Stimulated activated naive CD4-positive, alpha-beta T cell treated with Interleukin-2 at 50 U/mL for 16 hours (primary cell): ENCODE measurements around the gene S100A2.

Source experiments
- DNase-seq: peaks from one replicate; lab custom pipeline; 2025; lab: John Stamatoyannopoulos, UW

Gene S100A2

DNA sequence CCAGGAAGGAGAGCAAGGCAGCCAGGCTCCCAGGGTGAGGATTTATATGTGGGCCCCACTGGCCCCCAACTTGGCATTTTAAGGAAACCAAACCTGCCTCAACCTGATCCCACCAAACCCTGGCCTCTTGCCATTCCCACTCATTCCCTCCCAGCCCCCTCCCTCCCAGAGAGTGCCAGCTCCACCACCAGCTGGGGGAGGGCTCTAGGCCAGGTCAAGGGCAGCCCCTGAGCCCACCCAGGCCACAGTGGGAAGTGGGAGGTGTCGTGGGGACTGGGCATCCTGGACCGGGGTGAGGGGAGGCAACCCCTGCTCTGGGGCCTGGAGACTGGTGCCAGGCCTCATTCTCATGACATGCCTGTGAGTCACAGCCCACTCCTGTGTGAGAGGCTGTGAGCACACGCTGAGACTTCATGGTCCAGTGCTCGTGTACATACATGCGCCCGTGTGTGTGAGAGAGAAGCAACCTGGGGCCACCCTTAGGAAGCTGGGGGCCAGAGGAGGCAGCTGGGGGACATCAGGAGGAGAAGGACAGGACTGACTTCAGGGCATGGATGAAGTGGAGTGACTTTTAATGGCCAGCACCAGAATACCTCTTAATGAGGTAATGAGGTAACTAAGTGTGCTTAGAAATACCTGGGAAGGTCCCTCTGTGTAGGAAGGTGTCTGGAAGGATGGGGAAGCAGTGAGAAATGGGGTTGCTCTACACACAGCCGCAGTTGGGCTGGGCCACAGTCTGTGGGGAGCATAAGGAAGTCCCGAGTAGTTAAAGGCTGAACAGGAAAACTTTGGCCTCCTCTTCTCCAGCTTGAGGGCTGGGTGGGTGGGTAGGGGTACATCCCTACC lies at the start of gene S100A2:
TSS of gene S100A2 (minus strand) at position 316 of the 846 bp plus-strand sequence. CDS start 1,967 bp downstream, outside the sequence.
- DNase-seq = peak; percentile 62

DNA sequence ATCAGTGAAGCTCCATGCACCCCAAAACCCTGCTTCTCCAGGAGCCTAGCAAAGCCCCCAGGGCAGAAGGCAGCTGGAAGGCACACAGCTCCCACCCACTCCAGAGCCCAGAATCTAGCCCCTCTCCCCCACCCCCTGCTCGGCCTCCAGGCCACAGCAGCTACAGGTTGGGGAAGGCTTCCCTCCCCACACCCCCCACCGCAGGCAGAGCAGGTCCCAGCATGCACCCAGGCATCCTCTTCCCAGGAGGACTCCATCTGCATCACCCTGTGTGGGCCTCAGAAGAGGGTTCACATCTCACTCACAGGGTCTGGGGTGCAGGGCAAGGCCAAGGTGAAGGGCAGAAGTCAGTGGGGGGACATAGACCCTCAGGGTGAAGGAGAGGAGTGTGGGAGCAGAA lies 49.8 kb upstream of the S100A2 start:
- DNase-seq = no peak

DNA sequence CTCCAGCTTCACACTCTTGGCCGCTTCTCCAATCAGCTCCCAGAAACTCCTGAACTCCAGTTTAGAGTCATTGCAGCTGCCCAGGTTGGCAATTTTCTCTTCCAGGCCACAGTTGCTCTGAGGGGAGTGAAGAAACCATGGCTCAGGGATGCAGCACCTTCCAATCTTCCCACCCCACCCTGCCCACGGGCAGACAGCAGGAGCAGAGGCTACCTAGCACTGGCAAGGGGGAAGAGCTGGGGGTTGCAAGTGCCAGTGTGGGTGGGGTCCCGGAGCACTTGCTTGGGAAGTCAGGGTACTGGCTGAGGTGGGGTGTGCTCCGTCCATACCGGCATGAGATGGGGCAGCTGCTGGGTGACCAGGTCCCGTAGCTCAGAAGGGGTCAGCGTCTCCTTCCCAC lies 49.3 kb upstream of the S100A2 start:
- DNase-seq = no peak

DNA sequence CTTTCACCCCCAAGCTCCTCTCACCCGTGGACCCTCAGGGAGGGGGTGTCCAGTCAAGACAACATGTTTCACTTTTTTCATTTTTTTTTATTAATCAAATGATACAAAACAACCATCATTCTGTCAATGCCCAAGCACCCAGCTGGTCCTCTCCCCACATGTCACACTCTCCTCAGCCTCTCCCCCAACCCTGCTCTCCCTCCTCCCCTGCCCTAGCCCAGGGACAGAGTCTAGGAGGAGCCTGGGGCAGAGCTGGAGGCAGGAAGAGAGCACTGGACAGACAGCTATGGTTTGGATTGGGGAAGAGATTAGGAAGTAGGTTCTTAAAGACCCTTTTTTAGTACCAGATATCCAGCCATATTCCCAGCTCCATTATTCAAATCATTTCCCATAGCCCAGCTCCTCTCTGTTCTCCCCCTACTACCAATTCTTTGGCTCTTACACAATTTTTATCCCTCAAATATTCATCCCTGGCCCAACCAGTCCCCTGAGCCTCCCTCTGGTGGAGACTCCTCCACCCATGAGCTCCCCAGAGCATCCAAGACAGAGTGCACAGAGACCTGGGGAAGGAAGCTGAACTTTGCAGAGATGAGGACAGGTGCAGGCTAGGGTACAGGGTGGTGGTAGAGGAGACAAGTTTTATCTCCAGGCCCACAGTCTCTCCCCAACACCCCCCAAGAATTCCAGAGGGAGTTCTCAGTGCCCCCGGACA lies 48.7 kb upstream of the S100A2 start:
- DNase-seq = no peak

DNA sequence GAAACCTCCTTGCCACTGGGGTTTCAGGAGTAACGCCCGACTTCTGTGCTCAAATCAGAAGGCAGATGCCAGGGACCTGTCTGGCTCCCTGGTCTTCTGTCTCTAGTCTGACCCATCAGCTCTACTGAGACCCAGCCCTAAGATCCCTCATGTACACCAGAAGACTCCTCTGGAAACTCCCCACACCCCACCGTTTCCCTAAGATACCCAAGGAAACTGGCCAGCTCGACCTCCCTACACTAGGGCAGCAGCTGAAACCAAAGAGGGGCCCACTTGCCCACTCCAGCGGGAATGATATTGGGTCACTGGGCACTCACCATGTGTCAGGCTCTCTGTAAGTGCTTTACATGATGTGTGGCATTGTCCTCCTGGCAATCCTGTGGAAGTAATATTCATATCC lies 47.8 kb upstream of the S100A2 start:
- DNase-seq = no peak

DNA sequence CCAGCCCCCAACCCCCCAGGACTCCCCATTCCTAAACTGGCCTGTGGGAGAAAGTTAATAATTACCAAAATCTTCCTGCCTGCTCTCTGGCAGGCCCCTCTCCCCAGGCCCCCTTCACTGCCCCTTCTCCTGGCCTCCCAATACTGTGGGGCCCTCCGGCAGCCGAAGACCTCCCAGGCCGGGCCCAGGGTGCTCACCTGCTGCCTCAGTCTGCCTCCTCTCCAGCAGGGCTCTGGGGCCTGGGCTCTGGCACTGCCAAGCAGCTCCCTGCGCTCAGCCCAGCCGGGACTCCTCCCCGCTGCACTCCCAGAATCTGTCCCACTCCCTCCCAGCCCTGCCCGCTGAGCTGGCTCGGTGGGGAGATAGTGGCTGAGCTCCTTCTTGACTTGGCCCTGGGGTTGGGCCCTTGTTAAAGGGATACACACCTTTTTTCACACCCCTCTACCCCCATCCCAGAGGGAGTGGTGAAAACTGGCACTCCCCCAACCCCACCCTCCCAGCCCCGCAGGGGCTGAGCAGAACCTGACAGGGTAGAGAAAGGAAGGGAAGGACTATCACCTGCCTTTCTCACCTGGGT lies 47.2 kb upstream of the S100A2 start, which contains the start of gene S100A16:
TSS of gene S100A16 (minus strand) at position 383 of the 577 bp plus-strand sequence. CDS start 4,986 bp downstream, outside the sequence.
- no peak for DNase-seq

DNA sequence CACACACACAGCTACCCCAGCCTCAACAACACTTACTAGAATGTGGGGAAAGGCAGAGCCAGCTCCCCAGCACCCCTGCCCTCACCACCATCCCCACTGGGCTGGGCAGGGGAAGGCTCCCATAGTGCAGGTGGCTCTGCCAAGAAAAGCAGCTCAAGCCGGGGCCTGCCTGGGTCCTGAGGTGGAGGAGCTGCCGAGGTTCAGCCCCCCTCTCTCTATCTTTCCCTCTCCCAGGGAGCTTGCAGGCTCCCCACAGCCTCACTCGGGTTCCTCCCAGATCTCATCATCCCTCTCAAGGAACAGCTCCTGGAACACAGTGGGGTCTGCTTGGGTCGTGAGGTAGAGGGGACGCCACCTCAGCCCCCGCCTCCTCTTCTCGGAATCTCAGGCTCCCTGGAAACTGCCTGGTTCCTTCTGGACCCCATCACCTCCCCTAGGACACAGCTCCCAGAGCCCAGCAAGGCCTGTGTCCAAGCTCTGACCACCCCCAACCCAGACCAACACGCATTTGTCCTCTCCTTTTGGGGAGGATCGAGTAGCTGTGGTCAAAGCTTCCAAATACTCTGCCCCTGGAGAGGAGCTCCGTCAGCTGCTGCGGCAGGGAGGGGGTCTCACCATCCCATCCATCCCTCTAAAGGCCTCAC lies 46.6 kb upstream of the S100A2 start:
- no peak for DNase-seq

DNA sequence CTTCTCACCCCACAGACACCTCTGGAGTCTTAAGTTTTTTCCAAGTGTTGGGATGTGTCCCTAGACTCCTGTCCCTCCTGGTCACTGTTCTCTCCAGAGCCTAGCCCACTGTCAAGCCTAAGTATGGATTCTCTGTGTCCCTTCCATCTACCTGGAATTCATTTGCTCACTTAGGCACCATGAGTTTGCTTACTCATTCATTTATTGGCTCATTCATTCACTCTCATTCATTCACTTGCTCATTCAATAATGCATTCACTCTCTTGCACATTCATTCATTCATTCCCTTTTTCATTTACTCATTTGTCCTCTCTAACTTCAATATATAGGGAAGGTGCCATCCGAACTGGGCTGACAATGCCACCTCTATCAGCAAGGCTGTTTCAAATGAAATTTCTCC lies 45.7 kb upstream of the S100A2 start:
- DNase-seq = no peak

DNA sequence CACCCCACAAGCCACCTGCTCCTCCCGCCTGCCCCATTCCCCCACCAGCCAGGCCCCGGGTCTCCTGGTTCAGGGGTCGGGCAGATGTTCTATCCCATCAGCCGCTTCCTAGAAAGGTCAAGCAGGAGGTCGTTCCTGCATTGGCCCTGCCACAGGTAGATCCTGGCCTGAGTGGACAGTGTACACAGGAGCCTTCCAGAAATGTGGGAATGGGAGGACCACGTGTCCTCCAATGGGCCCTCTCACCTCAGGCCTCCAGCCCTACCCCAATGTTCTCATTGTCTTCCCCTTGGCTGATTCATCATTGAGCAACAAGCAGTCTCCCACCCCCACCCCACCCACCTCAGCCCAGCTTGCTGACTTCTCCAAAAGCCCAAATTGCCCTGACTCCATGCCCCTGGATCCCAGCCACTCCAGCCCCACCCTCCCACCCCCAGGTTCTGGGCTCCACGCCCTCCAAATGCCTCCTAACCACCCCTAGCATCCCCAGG lies 45.2 kb upstream of the S100A2 start:
- DNase-seq = no peak

DNA sequence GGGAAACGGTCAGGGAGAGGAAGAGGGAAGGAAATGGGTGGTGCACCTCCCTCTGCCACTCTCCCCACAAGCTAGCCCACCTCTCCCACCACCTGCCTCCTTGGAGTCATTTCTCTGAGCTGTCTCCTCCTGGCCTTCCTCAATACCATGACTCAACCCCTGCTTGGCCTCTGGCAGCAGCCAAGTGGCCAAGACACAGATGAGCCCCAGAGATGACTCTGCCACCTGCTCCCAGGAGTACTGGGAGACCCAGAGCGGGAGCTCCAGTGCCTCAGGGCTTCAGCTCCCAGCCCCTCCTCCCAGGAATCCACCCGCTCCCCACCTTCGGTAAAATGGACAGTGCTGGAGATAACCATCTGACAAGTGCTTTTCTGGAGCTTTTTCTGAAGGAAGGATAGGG lies 44.7 kb upstream of the S100A2 start:
- DNase-seq = no peak

DNA sequence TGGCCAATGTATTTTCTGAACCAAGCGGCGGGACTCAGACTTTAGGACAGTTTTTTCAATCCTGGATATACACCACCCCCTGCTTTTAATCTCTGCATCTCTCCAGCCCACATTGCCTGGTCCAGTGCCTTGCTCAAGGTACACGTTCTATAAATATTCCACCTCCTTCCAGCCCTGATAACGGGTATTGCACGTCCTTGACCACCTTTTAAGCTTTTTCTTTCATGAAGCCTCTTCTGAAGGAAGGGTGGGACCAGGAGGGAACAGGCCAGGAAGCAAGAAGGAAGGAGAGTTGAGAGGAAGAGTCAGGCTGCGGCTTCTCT lies 43.9 kb upstream of the S100A2 start:
- DNase-seq = no peak

DNA sequence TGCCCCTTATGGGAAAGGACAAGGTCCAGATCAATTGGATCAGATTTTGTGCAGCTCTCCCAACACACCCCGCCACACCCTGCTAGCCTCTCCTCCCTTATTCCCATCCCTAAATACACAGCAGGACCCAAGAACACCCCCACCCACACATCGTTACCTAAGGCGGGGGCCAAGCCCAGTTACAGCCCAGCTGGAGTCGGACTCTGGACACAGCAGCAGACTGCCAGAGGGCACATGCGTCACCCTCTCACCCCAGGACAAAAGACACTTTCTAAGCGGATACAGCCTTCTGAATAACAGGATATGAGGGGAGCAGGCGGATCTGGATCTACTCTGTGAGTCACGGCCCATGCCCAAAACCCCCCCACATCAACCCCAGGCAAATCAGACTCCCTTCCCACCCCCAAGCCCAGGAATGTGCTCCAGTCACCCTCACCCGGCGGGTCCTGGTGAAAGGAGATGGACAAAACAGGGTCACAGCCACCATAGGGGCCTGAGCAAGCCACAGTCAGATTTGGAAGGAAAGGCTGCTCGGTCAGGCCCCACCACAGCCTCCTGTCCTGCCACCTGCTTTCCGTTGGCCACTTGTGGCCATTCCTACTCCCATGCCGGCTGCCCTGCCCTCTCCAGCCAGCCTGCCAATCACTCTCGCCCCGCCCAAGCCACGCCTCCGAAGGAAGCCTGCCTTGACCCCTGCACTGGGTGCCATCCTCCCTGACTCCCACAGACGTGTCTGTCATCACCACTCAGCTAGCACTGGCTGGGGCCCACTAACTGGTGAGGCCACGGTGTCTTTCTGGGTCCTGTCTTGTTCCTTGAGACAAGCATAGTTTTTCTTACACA lies 43.3 kb upstream of the S100A2 start:
- DNase-seq = no peak

DNA sequence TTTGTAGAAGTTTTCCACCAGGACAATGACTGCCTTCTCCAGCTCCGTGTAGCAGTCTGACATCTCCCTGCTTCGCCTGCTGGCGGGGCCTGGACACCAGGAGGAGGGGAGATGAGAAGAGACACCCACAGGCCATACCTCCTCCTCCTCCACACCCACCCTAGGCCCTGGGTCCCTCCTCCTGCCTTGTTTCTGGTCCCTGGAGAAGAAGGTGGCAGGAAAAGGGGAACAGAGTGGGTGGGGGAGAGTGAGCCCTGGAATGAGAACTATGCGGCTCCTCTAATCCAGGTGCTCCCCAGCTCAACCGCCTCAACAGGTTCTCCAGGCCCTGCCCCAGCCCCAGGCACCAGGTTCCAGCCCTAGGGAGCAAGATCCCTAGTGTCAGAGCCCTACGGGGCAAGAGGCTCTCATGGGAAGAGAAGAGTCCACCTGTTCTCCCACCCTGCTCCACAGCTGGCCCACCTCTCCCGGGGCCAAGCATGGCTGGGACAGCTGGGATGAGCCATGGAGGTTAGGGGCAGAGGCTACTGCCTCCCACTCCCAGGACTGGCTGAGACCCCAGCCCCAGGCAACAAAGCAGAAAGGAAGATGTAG lies 42.5 kb upstream of the S100A2 start:
- DNase-seq = no peak

DNA sequence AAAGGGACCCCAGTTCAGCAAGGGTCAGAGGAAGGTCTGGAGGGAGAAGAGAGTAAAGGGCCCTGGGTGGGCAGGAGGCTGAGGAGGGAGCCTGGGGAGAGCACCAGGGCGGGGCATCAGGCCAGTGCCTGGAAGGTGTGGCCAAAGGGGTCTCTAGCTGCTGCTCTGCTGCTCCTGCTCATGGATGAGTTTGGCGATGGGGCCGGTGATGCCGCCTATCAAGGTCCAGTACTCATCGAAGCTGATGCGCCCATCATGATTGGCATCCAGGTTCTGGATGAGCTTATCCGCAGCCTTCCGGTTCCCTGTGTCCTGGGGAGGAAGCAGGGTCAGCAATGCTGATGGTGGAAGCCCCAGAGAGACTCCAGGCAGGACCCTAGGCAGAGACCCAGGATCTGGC lies 41.7 kb upstream of the S100A2 start:
- no peak for DNase-seq

DNA sequence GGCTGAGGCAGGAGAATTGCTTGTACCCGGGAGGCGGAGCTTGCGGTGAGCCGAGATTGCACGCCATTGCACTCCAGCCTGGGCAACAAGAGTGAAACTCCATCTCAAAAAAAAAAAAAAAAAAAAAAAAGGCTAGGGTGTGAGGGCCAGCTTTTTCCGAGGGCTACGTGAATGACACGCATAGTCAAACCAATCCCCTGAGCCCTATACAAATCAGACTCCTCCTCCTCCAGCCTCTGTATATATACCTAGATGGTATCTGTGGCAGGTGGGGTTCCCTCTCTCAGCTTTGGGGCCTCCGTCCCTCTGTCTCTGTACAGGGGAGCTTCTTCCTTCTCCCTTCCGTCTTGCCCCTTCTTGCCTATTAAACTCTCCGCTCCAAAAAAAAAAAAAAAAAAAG lies 40.5 kb upstream of the S100A2 start:
- no peak for DNase-seq

DNA sequence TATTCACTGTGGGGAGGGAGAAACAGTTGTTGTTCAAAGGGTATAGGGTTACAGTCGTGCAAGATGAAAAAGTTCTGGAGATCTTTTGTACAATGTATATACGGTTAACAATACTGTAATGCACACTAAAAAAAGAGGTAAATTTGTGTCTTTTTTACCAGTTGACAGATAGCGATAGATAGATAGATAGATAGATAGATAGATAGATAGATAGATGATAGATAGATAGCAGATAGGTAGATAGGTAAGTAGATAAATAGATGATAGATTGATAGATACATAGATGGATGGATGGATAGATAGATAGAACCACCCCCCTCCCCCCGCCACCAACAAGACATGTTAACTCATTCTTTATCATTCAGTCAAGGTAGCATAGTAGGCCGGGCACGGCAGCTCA lies 37.1 kb upstream of the S100A2 start:
- no peak for DNase-seq

DNA sequence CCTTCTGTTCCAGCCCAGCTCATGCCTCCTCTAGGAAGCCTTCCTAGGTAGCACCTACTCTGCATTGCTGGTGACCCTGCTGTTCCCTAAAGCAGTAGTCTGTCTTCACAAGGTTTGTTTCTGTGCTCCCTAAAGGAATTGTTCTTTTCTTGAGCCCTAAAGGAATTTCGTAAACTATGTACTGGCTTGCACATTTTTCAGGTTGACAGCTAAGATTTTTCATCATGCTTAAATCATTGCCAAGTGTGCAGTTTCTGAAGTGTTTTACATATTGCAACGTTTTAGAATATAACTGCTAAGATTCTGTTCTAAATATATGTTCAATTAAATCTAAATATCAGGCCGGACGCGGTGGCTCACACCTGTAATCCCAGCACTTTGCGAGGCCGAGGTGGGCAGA lies 34.2 kb upstream of the S100A2 start:
- no peak for DNase-seq

DNA sequence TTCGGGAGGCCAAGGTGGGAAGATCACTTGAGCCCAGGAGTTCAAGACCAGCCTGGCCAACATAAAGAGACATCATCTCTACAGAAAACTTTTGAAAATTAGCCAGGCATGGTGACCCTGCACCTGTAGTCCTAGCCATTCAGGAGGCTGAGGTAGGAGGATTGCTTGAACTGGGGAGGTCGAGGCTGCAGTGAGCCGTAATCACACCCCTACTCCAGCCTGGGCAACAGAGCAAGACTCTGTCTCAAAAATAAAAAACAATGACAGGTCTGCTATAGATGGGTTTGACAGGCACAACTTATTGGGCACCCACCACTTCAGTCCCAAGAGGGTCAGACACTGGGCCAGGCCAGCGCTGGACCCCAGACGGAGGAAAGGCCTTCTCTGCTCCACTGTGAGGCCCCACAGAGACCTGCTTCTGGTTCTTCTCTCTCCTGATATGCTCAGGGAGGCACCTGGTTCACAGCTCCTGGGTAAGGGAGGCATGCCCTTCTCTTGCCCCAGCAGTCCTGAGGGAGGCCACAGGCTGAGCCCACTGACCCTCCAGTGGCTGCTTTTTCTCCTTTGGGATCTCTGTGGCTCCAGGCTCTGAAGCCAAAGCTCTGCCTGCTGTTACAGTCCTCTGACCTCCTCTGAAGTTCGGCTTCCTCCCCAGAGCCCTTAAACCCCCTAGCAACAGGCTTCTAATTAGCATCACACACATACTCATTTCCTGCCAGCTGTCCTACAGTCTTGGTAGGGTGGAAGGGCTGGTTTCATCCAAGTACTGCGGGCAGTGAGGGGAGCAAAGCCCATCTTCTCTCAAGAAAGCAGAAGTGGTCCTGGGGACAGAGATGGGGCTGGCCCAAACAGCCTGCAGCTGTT lies 32.9 kb upstream of the S100A2 start:
- DNase-seq = no peak

DNA sequence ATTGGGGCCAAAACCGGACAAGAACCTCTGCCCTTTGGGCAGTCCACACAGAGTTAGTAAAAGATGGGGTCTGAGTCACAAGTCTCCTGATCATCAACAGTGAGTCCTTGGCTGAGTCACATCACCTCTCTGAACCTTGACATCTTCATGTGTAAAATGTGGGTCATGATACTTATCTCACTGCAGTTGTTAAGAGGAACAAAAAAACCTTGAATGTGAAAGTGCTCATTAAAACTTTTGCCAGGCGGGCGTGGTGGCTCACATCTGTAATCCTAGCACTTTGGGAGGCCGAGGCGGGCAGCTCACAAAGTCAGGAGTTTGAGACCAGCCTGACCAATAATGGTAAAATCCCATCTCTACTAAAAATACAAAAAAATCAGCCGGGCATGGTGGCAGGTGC lies 31.6 kb upstream of the S100A2 start:
- DNase-seq = no peak

DNA sequence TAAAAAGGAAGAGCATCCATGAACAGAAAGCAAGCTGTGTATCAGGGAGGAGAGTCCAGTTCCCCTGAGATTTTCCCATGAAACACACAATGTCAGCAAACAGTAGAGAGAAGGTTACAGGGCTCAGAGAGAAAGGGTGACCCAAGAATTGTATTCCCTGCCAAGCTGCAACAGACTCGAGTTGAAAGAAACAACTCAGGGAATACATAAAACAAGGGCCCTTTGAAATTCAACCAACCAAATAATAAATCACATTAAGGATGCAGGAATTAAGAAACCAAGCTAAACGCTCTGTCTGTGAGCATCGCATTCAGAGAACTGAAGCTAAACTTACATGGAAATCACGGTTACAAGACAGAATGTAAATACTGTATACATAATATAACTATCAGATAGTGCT lies 27.1 kb upstream of the S100A2 start:
- DNase-seq = no peak
